HEK293 (cell line): ENCODE results near the gene RBM15B.

Source experiments
- CTCF ChIP-seq: fragments of 450-650 bp; formaldehyde crosslinking; IDR thresholded peaks from 2 replicates; pipeline ENCODE4 v1.5.1; 2016; ENCODE audit warnings: missing biosample characterization, missing genetic modification characterization
- ELK4 ChIP-seq: IDR thresholded peaks from 2 replicates; pipeline ENCODE4 v1.6.1; 2011; ENCODE audit warnings: mild to moderate bottlenecking, low read depth, low read length, borderline replicate concordance
- GLI2 ChIP-seq: fragments of 450-650 bp; formaldehyde crosslinking; IDR thresholded peaks from 2 replicates; pipeline ENCODE4; 2017; ENCODE audit warnings: missing biosample characterization, missing genetic modification characterization, low read depth, borderline replicate concordance
- KLF7 ChIP-seq: fragments of 450-650 bp; formaldehyde crosslinking; IDR thresholded peaks from 2 replicates; pipeline ENCODE4 v1.5.1; 2016; ENCODE audit warnings: missing biosample characterization, missing genetic modification characterization, borderline replicate concordance
- PRDM10 ChIP-seq: fragments of 450-650 bp; formaldehyde crosslinking; IDR thresholded peaks from 2 replicates; pipeline ENCODE4 v1.5.1; 2016; ENCODE audit warnings: missing biosample characterization, missing genetic modification characterization
- SETDB1 ChIP-seq: IDR thresholded peaks from one replicate; pipeline ENCODE4 v1.6.1; 2017; ENCODE audit warnings: mild to moderate bottlenecking, low read length, moderate library complexity, mixed read lengths; ENCODE audit not compliant: insufficient read length
- ZBTB26 ChIP-seq: fragments of 450-650 bp; formaldehyde crosslinking; optimal IDR thresholded peaks from 2 replicates; pipeline ENCODE3; 2016; ENCODE audit warnings: missing biosample characterization, mild to moderate bottlenecking, missing genetic modification characterization
- ZNF175 ChIP-seq: fragments of 450-650 bp; formaldehyde crosslinking; IDR thresholded peaks from 2 replicates; pipeline ENCODE4 v1.5.1; 2016; ENCODE audit warnings: missing biosample characterization, missing genetic modification characterization
- ZNF274 ChIP-seq, 2 experiments: fragments of 200-500 bp in 1 of 2; fragments of 450-650 bp in 1 of 2; sonication (Bioruptor generic) in 1 of 2; formaldehyde crosslinking in 1 of 2; IDR thresholded peaks; 2 replicates each; pipeline versions ENCODE4 v1.5.1 to v1.6.1; 2014 to 2016; ENCODE audit warnings: borderline replicate concordance in 1 of 2, inconsistent platforms in 1 of 2, low read length in 1 of 2, missing biosample characterization in 1 of 2, missing genetic modification characterization in 1 of 2
- ZNF600 ChIP-seq: fragments of 450-650 bp; formaldehyde crosslinking; IDR thresholded peaks from 2 replicates; pipeline ENCODE4 v1.5.1; 2016; ENCODE audit warnings: missing biosample characterization, missing genetic modification characterization
- ZNF639 ChIP-seq: fragments of 450-650 bp; formaldehyde crosslinking; IDR thresholded peaks from 2 replicates; pipeline ENCODE4 v1.5.1; 2016; ENCODE audit warnings: missing biosample characterization, missing genetic modification characterization
- ZSCAN5A ChIP-seq: fragments of 450-650 bp; formaldehyde crosslinking; IDR thresholded peaks from 2 replicates; pipeline ENCODE4 v1.5.1; 2016; ENCODE audit warnings: missing biosample characterization, missing genetic modification characterization

- TF ChIP-seq CTCF (tag by site-specific recombination): no peak
- TF ChIP-seq ZSCAN5A (tag by site-specific recombination): no peak
- TF ChIP-seq SETDB1: no peak
- no peak for TF ChIP-seq ZNF639
- TF ChIP-seq ZNF274 (IDR thresholded peaks at IDR 0.05; ENCODE audit: low read length): no peak
- no peak for TF ChIP-seq ZNF274 (tag by site-specific recombination; IDR thresholded peaks at IDR 0.05; ENCODE audit: borderline replicate concordance)
- TF ChIP-seq GLI2 (tag by site-specific recombination): no peak
- TF ChIP-seq ELK4: no peak
- no peak for TF ChIP-seq ZNF175 (tag by site-specific recombination)
- TF ChIP-seq ZNF600 (tag by site-specific recombination): no peak
- TF ChIP-seq ZBTB26 (tag by site-specific recombination): no peak
- no peak for TF ChIP-seq KLF7 (tag by site-specific recombination)
- TF ChIP-seq PRDM10 (tag by site-specific recombination): no peak
Observed at GRCh38 chr3:51374456-51374855, 16.6 kb upstream of the RBM15B start.
